ENCODE results near the gene RTEL1. TPM values are rescaled to one million over a fixed set of nuclear protein-coding genes. Genes with fewer than 3 reads are reported as not detected.

RTEL1 gene
- total and polyA plus RNA-seq, 2 experiments from 2014 or later, result 14.0 to 18.2 TPM

DNA sequence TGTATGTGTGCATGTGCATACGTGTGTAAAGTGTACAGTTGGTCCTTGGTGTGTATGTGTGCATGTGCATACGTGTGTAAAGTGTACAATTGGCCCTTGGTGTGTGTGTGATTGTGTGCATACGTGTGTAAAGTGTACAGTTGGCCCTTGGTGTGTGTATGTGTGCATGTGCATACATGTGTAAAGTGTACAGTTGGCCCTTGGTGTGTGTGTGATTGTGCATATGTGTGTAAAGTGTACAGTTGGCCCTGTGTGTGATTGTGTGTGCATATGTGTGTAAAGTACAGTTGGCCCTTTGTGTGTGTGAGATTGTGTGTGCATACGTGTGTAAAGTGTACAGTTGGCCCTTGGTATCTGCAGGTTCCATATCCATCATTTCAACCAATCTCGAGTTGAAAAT lies 73.3 kb downstream of the RTEL1 start:
- Histone ChIP-seq H3K4me1 (ENCODE audit: insufficient read depth) (peaks cover 4% of the 10 kb centered on the region), H3K9me3 (ENCODE audit: low read depth) (no peaks in the 10 kb centered on the region), H3K9me2 (replicated peaks; ENCODE audit: insufficient read depth) (no peaks in the 10 kb centered on the region), H3K4me3 (no peak overlapping the region), H3K79me2 (peaks cover 14% of the 10 kb centered on the region), H4K20me1 (ENCODE audit: insufficient read depth, poor library complexity, severe bottlenecking) (no peaks in the 10 kb centered on the region), H3K4me2 (no peak overlapping the region), H3K36me3 (replicated peaks; ENCODE audit: insufficient read depth, low read depth) (no peaks in the 10 kb centered on the region), H3K27ac (no peak overlapping the region), H2AFZ (no peak overlapping the region), H3K27me3 (no peaks in the 10 kb centered on the region)
- TF ChIP-seq, protein P1, sequence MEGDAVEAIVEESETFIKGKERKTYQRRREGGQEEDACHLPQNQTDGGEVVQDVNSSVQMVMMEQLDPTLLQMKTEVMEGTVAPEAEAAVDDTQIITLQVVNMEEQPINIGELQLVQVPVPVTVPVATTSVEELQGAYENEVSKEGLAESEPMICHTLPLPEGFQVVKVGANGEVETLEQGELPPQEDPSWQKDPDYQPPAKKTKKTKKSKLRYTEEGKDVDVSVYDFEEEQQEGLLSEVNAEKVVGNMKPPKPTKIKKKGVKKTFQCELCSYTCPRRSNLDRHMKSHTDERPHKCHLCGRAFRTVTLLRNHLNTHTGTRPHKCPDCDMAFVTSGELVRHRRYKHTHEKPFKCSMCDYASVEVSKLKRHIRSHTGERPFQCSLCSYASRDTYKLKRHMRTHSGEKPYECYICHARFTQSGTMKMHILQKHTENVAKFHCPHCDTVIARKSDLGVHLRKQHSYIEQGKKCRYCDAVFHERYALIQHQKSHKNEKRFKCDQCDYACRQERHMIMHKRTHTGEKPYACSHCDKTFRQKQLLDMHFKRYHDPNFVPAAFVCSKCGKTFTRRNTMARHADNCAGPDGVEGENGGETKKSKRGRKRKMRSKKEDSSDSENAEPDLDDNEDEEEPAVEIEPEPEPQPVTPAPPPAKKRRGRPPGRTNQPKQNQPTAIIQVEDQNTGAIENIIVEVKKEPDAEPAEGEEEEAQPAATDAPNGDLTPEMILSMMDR (IDR thresholded peaks at IDR 0.05; ENCODE audit: poor library complexity), result no peak
- DNase-seq (ENCODE audit: low spot score), result no peak
- 97% methylated on average over 5 of the region's 5 CpGs for WGBS (ENCODE audit: low lambda C conversion rate, missing lambda C conversion rate)

DNA sequence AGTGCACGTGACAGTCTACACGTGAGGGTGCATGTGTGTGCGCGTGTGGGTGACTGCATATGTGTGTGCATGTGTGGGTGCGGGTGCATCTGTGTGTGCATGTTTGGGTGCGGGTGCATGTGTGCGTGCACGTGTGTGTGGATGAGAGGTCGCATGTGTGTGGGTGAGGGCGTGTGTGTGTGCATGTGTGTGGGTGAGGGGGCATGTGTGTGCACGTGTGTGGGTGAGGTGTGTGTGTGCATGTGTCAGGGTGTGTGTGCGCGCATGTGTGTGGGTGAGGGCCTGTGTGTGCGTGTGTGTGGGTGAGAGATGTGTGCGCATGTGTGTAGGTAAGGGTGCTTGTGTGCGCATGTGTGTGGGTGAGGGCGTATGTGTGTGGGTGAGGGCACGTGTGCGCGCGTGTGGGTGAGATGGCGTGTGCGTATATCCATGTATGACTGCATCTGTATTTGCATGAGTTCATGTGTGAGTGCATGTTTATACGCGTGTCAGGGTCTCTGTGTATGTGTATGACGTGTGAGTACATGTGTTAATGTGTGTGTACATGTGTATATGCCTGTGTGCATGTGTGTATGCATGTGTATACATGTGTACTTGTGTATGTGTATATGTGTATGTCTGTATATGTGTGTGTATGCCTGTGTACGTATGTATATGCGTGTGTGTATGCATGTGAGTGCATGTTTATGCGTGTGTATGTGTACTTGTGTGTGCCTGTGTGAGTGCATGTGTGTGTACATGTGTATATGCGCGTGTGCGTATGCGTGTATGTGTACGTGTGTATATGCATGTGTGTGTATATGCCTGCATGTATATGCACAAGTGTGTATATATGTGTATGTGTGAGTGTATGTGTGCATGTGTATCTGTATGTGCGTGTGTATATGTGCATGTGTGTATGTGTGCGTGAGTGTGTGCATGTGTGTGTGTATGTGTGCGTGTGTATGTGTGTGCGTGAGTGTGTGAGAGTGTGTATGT lies 74.3 kb downstream of the RTEL1 start:
- Histone ChIP-seq H4K20me1 (ENCODE audit: insufficient read depth, poor library complexity, severe bottlenecking) (no peaks in the 10 kb centered on the region), H3K4me3 (no peak overlapping the region), H3K9me2 (replicated peaks; ENCODE audit: insufficient read depth) (no peaks in the 10 kb centered on the region), H3K4me2 (no peak overlapping the region), H3K27me3 (no peaks in the 10 kb centered on the region), H3K36me3 (replicated peaks; ENCODE audit: insufficient read depth, low read depth) (no peaks in the 10 kb centered on the region), H3K4me1 (ENCODE audit: insufficient read depth) (peaks cover 3% of the 10 kb centered on the region), H2AFZ (no peak overlapping the region), H3K79me2 (peaks cover 11% of the 10 kb centered on the region), H3K27ac (no peak overlapping the region), H3K9me3 (ENCODE audit: low read depth) (no peaks in the 10 kb centered on the region)
- 90% methylated on average over 38 of the region's 38 CpGs for WGBS (ENCODE audit: low lambda C conversion rate, missing lambda C conversion rate)
- TF ChIP-seq, protein P1 (IDR thresholded peaks at IDR 0.05; ENCODE audit: poor library complexity), result no peak
- no peak for TF ChIP-seq EZH2 (IDR thresholded peaks at IDR 0.05; ENCODE audit: borderline replicate concordance)
- TF ChIP-seq EZH2phosphoT487 (IDR thresholded peaks at IDR 0.05; ENCODE audit: low read depth, severe bottlenecking, unreplicated experiment), result no peak
- no peak for DNase-seq (ENCODE audit: low spot score)

DNA sequence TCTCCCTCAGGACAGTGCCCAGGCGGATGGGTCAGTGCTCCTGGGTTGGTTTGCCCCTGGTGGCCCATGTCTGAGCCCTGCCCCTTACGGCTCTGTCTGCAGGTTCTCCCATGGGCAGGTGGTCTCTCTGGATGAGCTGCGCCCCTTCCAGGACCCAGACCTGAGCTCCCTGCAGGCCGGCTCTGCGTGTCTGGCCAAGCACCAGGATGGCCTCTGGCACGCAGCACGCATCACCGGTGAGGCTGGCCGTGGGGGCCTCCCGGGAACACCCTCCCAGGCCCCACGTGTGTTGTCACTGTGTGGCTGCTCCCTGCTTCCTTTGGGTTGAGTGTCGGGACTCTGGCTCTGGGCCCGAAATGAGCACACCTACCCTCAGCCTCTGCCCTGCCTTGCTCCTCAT lies 75.0 kb downstream of the RTEL1 start:
- H4K20me1 ChIP-seq (ENCODE audit: insufficient read depth, poor library complexity, severe bottlenecking), result no peaks in the 10 kb centered on the region
- no peak overlapping the region for H3K4me2 ChIP-seq
- H3K9me2 ChIP-seq (replicated peaks; ENCODE audit: insufficient read depth), result no peaks in the 10 kb centered on the region
- DNase-seq (ENCODE audit: low spot score), result no peak
- TF ChIP-seq EZH2phosphoT487 (IDR thresholded peaks at IDR 0.05; ENCODE audit: low read depth, severe bottlenecking, unreplicated experiment) (no peak), EZH2 (IDR thresholded peaks at IDR 0.05; ENCODE audit: borderline replicate concordance) (no peak)
- TF ChIP-seq, protein P1 (IDR thresholded peaks at IDR 0.05; ENCODE audit: poor library complexity), result no peak
- H3K27ac ChIP-seq, result no peak overlapping the region
- H2AFZ ChIP-seq, result no peak overlapping the region
- H3K9me3 ChIP-seq (ENCODE audit: low read depth), result no peaks in the 10 kb centered on the region
- 100% methylated on average over 13 of the region's 13 CpGs for WGBS (ENCODE audit: low lambda C conversion rate, missing lambda C conversion rate)
- peaks cover 9% of the 10 kb centered on the region for H3K4me1 ChIP-seq (ENCODE audit: insufficient read depth)
- no peaks in the 10 kb centered on the region for H3K36me3 ChIP-seq (replicated peaks; ENCODE audit: insufficient read depth, low read depth)
- H3K27me3 ChIP-seq, result no peaks in the 10 kb centered on the region
- peaks cover 7% of the 10 kb centered on the region for H3K79me2 ChIP-seq
- H3K4me3 ChIP-seq, result no peak overlapping the region
